Aorta (tissue), 5 donors: ENCODE results near the gene GRB7. TPM values are rescaled to one million over a fixed set of nuclear protein-coding genes. Genes with fewer than 3 reads are reported as not detected.

Experiments used
- ATAC-seq: fragments of 200-7000 bp; cut with Tn5 transposase; one replicate; pipeline ENCODE4 v1.9.1; 2022; ENCODE audit warnings: moderate library complexity; ENCODE audit not compliant: low FRiP score
- DNase-seq, 2 donors: peaks; one replicate each; pipeline ENCODE4 v3.0.0-alpha.2; 2020
- H3K27ac ChIP-seq, 2 donors: one replicate each; pipeline ENCODE4 v1.5.1; 2013; ENCODE audit warnings: low read length in 2 of 2, mild to moderate bottlenecking in 2 of 2, moderate library complexity in 2 of 2, control low read depth in 1 of 2, inconsistent platforms in 1 of 2, low read depth in 1 of 2
- H3K27me3 ChIP-seq, 2 donors: one replicate each; pipeline ENCODE4 v1.6.1; 2013; ENCODE audit warnings: control low read depth in 1 of 2, low read length in 1 of 2, mild to moderate bottlenecking in 1 of 2, moderate library complexity in 1 of 2; ENCODE audit not compliant: insufficient read depth in 2 of 2, control insufficient read depth in 1 of 2
- H3K36me3 ChIP-seq, 2 donors: one replicate each; pipeline ENCODE4 v1.6.1; 2013; ENCODE audit warnings: control low read depth in 1 of 2, low read length in 1 of 2, mild to moderate bottlenecking in 1 of 2; ENCODE audit not compliant: insufficient read depth in 2 of 2, control insufficient read depth in 1 of 2
- H3K4me1 ChIP-seq, 2 donors: one replicate each; pipeline ENCODE4 v1.6.1; 2013; ENCODE audit warnings: low read length in 2 of 2, control low read depth in 1 of 2, mild to moderate bottlenecking in 1 of 2, moderate library complexity in 1 of 2; ENCODE audit not compliant: insufficient read depth in 2 of 2, control insufficient read depth in 1 of 2
- H3K4me3 ChIP-seq, 2 donors: one replicate each; pipeline ENCODE4 v1.5.1; 2013; ENCODE audit warnings: low read length in 2 of 2, control low read depth in 1 of 2, mild to moderate bottlenecking in 1 of 2
- H3K9me3 ChIP-seq: one replicate; pipeline ENCODE4 v1.6.1; 2013; ENCODE audit warnings: mild to moderate bottlenecking, low read length; ENCODE audit not compliant: control insufficient read depth
- WGBS, 2 donors: extraction: QIAGEN DNeasy Blood & Tissue Kit; methylation state at CpG; one replicate each; pipeline ENCODE4 v1.1.7; 2013; 5-methylcytosine and 5-hydroxymethylcytosine counted together
- intact Hi-C, 2 donors: fragments of 100-400 bp; cut with DNase I; formaldehyde crosslinking; loops; one replicate each; pipeline versions ENCODE4 v1.14.2 to v1.15.0; 2022
- polyA plus RNA-seq, 2 donors: library from polyadenylated mRNA; stranded (reverse); fragments of 200-250 nt; gene quantifications; one replicate each; pipeline ENCODE4 v1.2.3, GENCODE V29; 2013
- total RNA-seq, 2 donors: library from RNA; stranded (reverse); fragmentation: NEBNext Ultra II Directional; extraction: Animal tissue kit (Norgen Biotek cat#: 25700); gene quantifications; one replicate each; pipeline ENCODE4 v1.2.1, GENCODE V29; 2021
- donor health status: healthy with polysubstance abuse.
- donor health status: Bipolar disorder and iron deficiency.
- donor health status: DM: no; HTN: no; CAD: no.
- donor health status: DM: no; HTN: no; CAD: no.
- donor health status: DM: yes; HTN: yes; CAD: no.

GRB7 gene
- total and polyA plus RNA-seq, 4 donors: 0.23 to 1.6 (median 0.59) TPM

DNA sequence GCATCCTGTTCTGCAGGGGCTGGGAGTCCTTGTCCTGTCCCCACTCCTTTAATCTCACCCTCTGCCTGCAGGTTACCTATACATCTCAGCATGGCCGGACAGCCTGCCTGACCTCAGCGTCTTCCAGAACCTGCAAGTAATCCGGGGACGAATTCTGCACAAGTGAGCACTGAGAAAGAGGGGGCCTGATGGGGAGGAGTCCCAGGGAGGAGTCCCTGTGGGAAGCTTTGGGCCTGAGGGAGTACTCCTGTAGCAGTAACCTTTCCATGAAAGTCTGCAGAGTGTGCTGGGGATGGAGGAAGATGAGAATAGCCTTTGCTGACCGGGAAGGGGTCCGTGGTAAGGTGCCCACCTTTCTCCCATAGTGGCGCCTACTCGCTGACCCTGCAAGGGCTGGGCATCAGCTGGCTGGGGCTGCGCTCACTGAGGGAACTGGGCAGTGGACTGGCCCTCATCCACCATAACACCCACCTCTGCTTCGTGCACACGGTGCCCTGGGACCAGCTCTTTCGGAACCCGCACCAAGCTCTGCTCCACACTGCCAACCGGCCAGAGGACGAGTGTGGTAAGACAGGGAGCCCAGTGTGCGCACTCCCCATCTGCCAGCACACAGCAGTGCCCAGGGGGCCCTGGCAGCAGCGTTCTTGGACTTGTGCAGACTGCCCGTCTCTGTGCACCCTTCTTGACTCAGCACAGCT is 22.2 kb upstream of the GRB7 start:
- Histone ChIP-seq H3K36me3 (peaks cover 6 to 9% of the 10 kb centered on the region in 2 donors), H3K4me1 (no peaks in the 10 kb centered on the region), H3K27ac (no peak overlapping the region), H3K27me3 (no peaks in the 10 kb centered on the region), H3K4me3 (no peak overlapping the region), H3K9me3 (no peaks in the 10 kb centered on the region)
- DNase-seq (peak in 1 of 2 donors; percentile 40), ATAC-seq (no peak)
- intact Hi-C loops: no loop called here
- WGBS, 2 donors: 86 to 88% methylated on average over 18 of the region's 18 CpGs

- no peaks in the 10 kb centered on the region for H3K27me3 ChIP-seq
- H3K36me3 ChIP-seq: peaks cover 6 to 9% of the 10 kb centered on the region in 2 donors
- ATAC-seq: no peak
- peak in 1 of 2 donors; percentile 38 for DNase-seq
- intact Hi-C loops: no loop called here
- H3K4me1 ChIP-seq: no peaks in the 10 kb centered on the region
- no peak overlapping the region for H3K27ac ChIP-seq
- H3K9me3 ChIP-seq: no peaks in the 10 kb centered on the region
- 63 to 65% methylated on average over 15 of the region's 15 CpGs for WGBS, 2 donors
- H3K4me3 ChIP-seq: no peak overlapping the region
Observed at GRCh38 chr17:39716073-39716818, 21.5 kb upstream of the GRB7 start.

DNA sequence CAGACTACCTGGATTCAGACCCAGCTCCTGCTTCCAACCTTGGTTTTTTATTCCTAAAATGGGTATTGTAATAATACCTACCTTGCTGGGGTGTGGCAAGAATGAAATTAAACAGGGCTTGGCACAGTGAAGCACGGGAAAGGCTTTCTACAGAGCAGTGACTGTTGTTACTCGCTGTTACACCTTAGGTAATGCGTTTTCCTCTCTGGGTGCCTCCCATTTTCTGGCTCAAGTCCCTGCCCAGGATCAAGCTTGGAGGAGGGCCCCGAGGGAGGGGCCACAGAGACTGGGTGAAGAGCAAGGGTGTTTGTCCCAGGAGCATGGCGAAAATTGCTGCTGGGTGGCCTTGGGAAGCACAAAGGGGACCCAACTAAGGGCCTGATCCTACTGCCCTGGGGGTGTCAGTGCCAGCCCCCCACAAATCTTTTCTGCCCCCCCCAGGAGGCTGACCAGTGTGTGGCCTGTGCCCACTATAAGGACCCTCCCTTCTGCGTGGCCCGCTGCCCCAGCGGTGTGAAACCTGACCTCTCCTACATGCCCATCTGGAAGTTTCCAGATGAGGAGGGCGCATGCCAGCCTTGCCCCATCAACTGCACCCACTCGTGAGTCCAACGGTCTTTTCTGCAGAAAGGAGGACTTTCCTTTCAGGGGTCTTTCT is 20.7 kb upstream of the GRB7 start:
- Histone ChIP-seq H3K4me3 (no peak overlapping the region), H3K4me1 (no peaks in the 10 kb centered on the region), H3K27ac (no peak overlapping the region), H3K27me3 (no peaks in the 10 kb centered on the region), H3K36me3 (peaks cover 6% of the 10 kb centered on the region in 2 donors), H3K9me3 (no peaks in the 10 kb centered on the region)
- intact Hi-C loops: no loop called here
- DNase-seq: peak in 1 of 2 donors; percentile 38
- ATAC-seq: no peak
- 67 to 69% methylated on average over 11 of the region's 11 CpGs for WGBS, 2 donors

DNA sequence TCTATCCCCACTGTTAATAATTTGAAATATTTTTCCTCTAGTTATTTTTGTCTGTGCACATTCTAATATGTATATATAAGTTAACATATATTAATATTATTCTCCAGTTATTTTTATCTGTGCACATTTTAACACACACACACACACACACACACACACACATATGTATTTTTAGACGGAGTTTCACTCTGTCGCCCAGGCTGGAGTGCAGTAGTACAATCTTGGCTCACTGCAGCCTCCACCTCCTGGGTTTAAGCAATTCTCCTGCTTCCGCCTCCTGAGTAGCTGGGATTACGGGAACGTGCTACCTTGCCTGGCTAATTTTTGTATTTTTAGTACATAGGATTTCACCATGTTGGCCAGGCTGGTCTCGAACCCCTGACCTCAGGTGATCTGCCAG is 20.1 kb upstream of the GRB7 start:
- Histone ChIP-seq H3K36me3 (peaks cover 3 to 6% of the 10 kb centered on the region in 2 donors), H3K27ac (no peak overlapping the region), H3K4me1 (no peaks in the 10 kb centered on the region), H3K9me3 (no peaks in the 10 kb centered on the region), H3K4me3 (no peak overlapping the region), H3K27me3 (no peaks in the 10 kb centered on the region)
- DNase-seq: no peak
- 46 to 51% methylated on average over 6 of the region's 6 CpGs for WGBS, 2 donors
- ATAC-seq: no peak
- intact Hi-C loops: no loop called here

DNA sequence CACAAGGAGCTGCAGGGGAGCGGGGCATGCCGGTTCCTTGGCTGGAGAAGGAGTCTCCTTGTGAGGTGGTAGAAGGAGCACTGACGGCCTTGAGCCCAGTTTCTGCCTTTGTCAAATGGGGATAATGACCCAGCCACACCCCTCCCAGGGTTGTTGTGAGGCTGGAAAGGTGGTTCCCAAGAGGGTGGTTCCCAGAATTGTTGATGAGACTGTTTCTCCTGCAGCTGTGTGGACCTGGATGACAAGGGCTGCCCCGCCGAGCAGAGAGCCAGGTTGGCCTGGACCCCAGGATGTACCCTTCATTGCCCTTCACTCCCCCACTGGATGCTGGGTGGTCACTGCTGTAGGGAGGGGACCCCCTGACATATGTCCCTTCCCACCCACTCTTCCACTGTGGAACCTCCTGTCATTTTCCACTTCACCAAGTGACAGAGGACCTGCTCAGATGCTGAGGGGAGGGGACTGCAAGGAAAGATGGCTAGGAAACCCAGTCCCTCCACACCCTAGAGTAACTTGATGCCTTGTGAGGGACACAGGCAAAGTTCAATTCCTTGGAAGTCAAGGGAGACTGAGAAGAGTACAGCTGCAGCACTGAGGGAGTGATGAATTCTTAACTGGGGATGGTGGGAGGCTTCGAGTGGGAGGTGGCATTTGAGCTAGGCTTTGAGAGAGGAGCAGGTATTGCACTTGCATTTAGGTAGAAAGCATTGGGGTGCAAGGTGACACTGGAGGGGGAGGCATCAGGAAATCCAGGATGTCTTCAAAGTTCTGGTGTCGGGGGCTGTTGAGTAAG is 18.0 kb upstream of the GRB7 start:
- intact Hi-C loops: loop anchor here in 1 of 2 donors (10.0 kb wide), 1 partner anchor 65 kb away; no protein-coding TSS in a partner anchor
- Histone ChIP-seq H3K27me3 (no peaks in the 10 kb centered on the region), H3K36me3 (peaks cover 3 to 8% of the 10 kb centered on the region in 2 donors), H3K4me3 (no peak overlapping the region), H3K27ac (no peak overlapping the region), H3K9me3 (no peaks in the 10 kb centered on the region), H3K4me1 (no peaks in the 10 kb centered on the region)
- DNase-seq (peak in 1 of 2 donors; percentile 30), ATAC-seq (no peak)
- WGBS, 2 donors: 87 to 88% methylated on average over 7 of the region's 7 CpGs

GRCh38 chr17:39722104-39722503 is 15.6 kb upstream of the GRB7 start:
- whole genome bisulfite sequencing, 2 donors: 89% methylated on average over 6 of the region's 6 CpGs
- intact Hi-C loops: loop anchor here in 1 of 2 donors (10.0 kb wide), 1 partner anchor 63 kb away; no protein-coding TSS in a partner anchor
- no peaks in the 10 kb centered on the region for H3K27me3 ChIP-seq
- peak in 1 of 2 donors; percentile 28 for DNase-seq
- no peaks in the 10 kb centered on the region for H3K9me3 ChIP-seq
- no peak for ATAC-seq
- peaks cover 0 to 7% of the 10 kb centered on the region in 2 donors for H3K36me3 ChIP-seq
- no peak overlapping the region for H3K4me3 ChIP-seq
- no peak overlapping the region for H3K27ac ChIP-seq
- H3K4me1 ChIP-seq: no peaks in the 10 kb centered on the region

DNA sequence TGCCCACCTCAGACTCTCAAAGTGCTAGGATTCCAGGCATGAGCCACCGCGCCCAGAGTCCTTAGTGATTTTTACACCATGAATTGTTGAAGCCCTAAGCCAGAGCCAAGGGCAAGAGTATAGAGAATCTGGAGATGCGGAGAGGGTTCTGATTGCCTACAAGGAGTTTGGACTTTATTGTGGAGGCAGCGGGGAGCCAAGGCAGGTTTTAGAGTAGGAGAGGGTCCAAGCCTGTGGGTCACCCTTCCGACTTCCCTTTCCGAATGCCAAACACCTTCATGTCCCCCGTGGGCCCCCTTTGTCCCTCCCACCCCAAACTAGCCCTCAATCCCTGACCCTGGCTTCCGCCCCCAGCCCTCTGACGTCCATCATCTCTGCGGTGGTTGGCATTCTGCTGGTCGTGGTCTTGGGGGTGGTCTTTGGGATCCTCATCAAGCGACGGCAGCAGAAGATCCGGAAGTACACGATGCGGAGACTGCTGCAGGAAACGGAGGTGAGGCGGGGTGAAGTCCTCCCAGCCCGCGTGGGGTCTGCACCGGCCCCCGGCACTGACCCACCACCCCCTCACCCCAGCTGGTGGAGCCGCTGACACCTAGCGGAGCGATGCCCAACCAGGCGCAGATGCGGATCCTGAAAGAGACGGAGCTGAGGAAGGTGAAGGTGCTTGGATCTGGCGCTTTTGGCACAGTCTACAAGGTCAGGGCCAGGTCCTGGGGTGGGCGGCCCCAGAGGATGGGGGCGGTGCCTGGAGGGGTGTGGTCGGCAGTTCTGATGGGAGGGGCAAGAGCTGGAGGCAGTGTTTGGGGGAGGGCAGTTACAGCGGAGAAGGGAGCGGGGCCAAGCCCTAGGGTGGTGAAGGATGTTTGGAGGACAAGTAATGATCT is 14.5 kb upstream of the GRB7 start:
- intact Hi-C loops: loop anchor here in 1 of 2 donors (10.0 kb wide), 1 partner anchor 62 kb away; no protein-coding TSS in a partner anchor
- Histone ChIP-seq H3K9me3 (no peaks in the 10 kb centered on the region), H3K4me3 (no peak overlapping the region), H3K36me3 (peaks cover 0 to 7% of the 10 kb centered on the region in 2 donors), H3K27me3 (no peaks in the 10 kb centered on the region), H3K4me1 (no peaks in the 10 kb centered on the region), H3K27ac (no peak overlapping the region)
- 82 to 83% methylated on average over 34 of the region's 34 CpGs for whole genome bisulfite sequencing, 2 donors
- ATAC-seq (no peak), DNase-seq (peak in 1 of 2 donors; percentile 34)
